H1 (cell line): ENCODE results near the gene LMBR1. TPM values are rescaled to one million over a fixed set of nuclear protein-coding genes. Genes with fewer than 3 reads are reported as not detected.

Experiments used
- CTCF ChIA-PET: fragments of 300-600 bp; sonication (Branson Sonifier 250); formaldehyde crosslinking; loops from one replicate; lab custom pipeline; 2021; ENCODE audit not compliant: partially characterized antibody; lab: Charles Lee
- POLR2A ChIA-PET: fragments of 300-600 bp; sonication (Branson Sonifier 250); formaldehyde crosslinking; loops from one replicate; lab custom pipeline; 2021; ENCODE audit warnings: inconsistent platforms; ENCODE audit not compliant: partially characterized antibody; lab: Charles Lee
- DNase-seq, 2 experiments: peaks; one replicate each; pipeline versions ENCODE4 v3.0.0 to v3.0.0-alpha.2; 2010 to 2022; ENCODE audit warnings: low spot score in 2 of 2, low read depth in 1 of 2, mixed read lengths in 1 of 2
- FAIRE-seq: peaks from 2 replicates; lab custom pipeline; 2011; peaks lifted over from hg19 to GRCh38; lab: Jason Lieb, UNC
- H2AFZ ChIP-seq: 2 replicates; pipeline ENCODE4 v1.8.1; 2012; ENCODE audit warnings: low read length, inconsistent platforms
- H2AK5ac ChIP-seq: 2 replicates; pipeline ENCODE4 v1.6.1; 2013; ENCODE audit warnings: low read depth, low read length
- H2BK120ac ChIP-seq: replicated peaks from 2 replicates; pipeline ENCODE3; 2013; ENCODE audit warnings: low read depth, low read length, inconsistent platforms
- H2BK12ac ChIP-seq: 2 replicates; pipeline ENCODE4 v1.6.1; 2013; ENCODE audit warnings: low read depth, low read length
- H2BK15ac ChIP-seq: 2 replicates; pipeline ENCODE4 v1.6.1; 2013; ENCODE audit warnings: low read length
- H2BK20ac ChIP-seq: 2 replicates; pipeline ENCODE4 v1.6.1; 2013; ENCODE audit warnings: low read length
- H2BK5ac ChIP-seq: 2 replicates; pipeline ENCODE4 v1.6.1; 2013; ENCODE audit warnings: low read depth, low read length
- H3K14ac ChIP-seq: 2 replicates; pipeline ENCODE4 v1.6.1; 2013; ENCODE audit warnings: inconsistent platforms; ENCODE audit not compliant: insufficient read length
- H3K18ac ChIP-seq: 2 replicates; pipeline ENCODE4 v1.6.1; 2013; ENCODE audit warnings: low read length; ENCODE audit errors: extremely low read depth
- H3K23ac ChIP-seq: 2 replicates; pipeline ENCODE4 v1.6.1; 2013; ENCODE audit warnings: inconsistent platforms; ENCODE audit not compliant: insufficient read length
- H3K23me2 ChIP-seq: 2 replicates; pipeline ENCODE4 v1.6.1; 2013; ENCODE audit warnings: low read depth, low read length
- H3K27ac ChIP-seq: 2 replicates; pipeline ENCODE4 v1.6.1; 2011; ENCODE audit warnings: low read depth, low read length, inconsistent platforms
- H3K27me3 ChIP-seq, 4 experiments: replicated peaks in 1 of 4; 1 replicate in 1 of 4; 2 replicates in 3 of 4; pipeline versions ENCODE4 v1.6.1 to v1.8.1; 2011 to 2013; ENCODE audit warnings: low read length in 3 of 4, mild to moderate bottlenecking in 3 of 4, inconsistent platforms in 2 of 4, mixed read lengths in 2 of 4, moderate library complexity in 1 of 4; ENCODE audit not compliant: control insufficient read depth in 3 of 4, insufficient read depth in 3 of 4; ENCODE audit errors: extremely low read depth in 1 of 4
- H3K36me3 ChIP-seq, 4 experiments: 2 replicates each; pipeline versions ENCODE4 v1.6.1 to v1.8.1; 2011 to 2013; ENCODE audit warnings: mild to moderate bottlenecking in 4 of 4, low read length in 3 of 4, moderate library complexity in 2 of 4, control low read depth in 1 of 4, inconsistent platforms in 1 of 4; ENCODE audit not compliant: insufficient read depth in 4 of 4, control insufficient read depth in 2 of 4
- H3K4ac ChIP-seq: replicated peaks from 2 replicates; pipeline ENCODE3; 2013; ENCODE audit warnings: low read length, low read depth, mixed read lengths, inconsistent platforms; ENCODE audit not compliant: insufficient read length
- H3K4me1 ChIP-seq, 4 experiments: replicated peaks in 1 of 4; 1 replicate in 1 of 4; 2 replicates in 3 of 4; pipeline versions ENCODE4 v1.6.1 to v1.8.1; 2011 to 2013; ENCODE audit warnings: low read length in 3 of 4, inconsistent platforms in 2 of 4, mixed read lengths in 1 of 4; ENCODE audit not compliant: insufficient read depth in 4 of 4, control insufficient read depth in 3 of 4
- H3K4me2 ChIP-seq, 2 experiments: 2 replicates each; pipeline versions ENCODE4 v1.6.1 to v1.8.1; 2011 to 2013; ENCODE audit warnings: low read depth in 2 of 2, low read length in 2 of 2, control low read depth in 1 of 2, inconsistent platforms in 1 of 2, mild to moderate bottlenecking in 1 of 2; ENCODE audit not compliant: insufficient read depth in 1 of 2
- H3K4me3 ChIP-seq, 4 experiments: fragments of 200-600, 300-600 bp in 1 of 4; sonication (generic), shearing (Covaris generic), sonication (Bioruptor Twin) in 1 of 4; 2 replicates each; pipeline versions ENCODE4 v1.5.1 to v1.8.1; 2011 to 2016; ENCODE audit warnings: low read length in 4 of 4, low read depth in 3 of 4, control low read depth in 2 of 4, inconsistent platforms in 2 of 4, mild to moderate bottlenecking in 2 of 4, mixed read lengths in 1 of 4, moderate library complexity in 1 of 4; ENCODE audit not compliant: insufficient read depth in 2 of 4; ENCODE audit errors: extremely low read depth in 1 of 4
- H3K56ac ChIP-seq: replicated peaks from 2 replicates; pipeline ENCODE3; 2013; ENCODE audit warnings: low read depth, mild to moderate bottlenecking, mixed read lengths, low read length, inconsistent platforms; ENCODE audit not compliant: insufficient read length
- H3K79me1 ChIP-seq: 2 replicates; pipeline ENCODE4 v1.6.1; 2013; ENCODE audit warnings: low read depth, low read length, control low read depth
- H3K79me2 ChIP-seq, 2 experiments: 2 replicates each; pipeline versions ENCODE4 v1.6.1 to v1.8.1; 2012 to 2013; ENCODE audit warnings: low read length in 2 of 2, mild to moderate bottlenecking in 2 of 2, inconsistent platforms in 1 of 2; ENCODE audit not compliant: insufficient read depth in 2 of 2, control insufficient read depth in 1 of 2
- H3K9ac ChIP-seq, 4 experiments: replicated peaks in 1 of 4; 1 replicate in 1 of 4; 2 replicates in 3 of 4; pipeline versions ENCODE4 v1.6.1 to v1.8.1; 2011 to 2013; ENCODE audit warnings: low read depth in 3 of 4, low read length in 3 of 4, control low read depth in 2 of 4, mild to moderate bottlenecking in 2 of 4, moderate library complexity in 2 of 4, inconsistent platforms in 1 of 4; ENCODE audit errors: extremely low read depth in 1 of 4
- H3K9me3 ChIP-seq, 2 experiments: 2 replicates each; pipeline versions ENCODE4 v1.6.1 to v1.8.1; 2012 to 2013; ENCODE audit warnings: mild to moderate bottlenecking in 2 of 2, moderate library complexity in 2 of 2, control low read depth in 1 of 2, inconsistent platforms in 1 of 2, low read depth in 1 of 2, low read length in 1 of 2, mixed read lengths in 1 of 2; ENCODE audit not compliant: insufficient read depth in 2 of 2
- H4K20me1 ChIP-seq, 2 experiments: replicated peaks in 1 of 2; 2 replicates each; pipeline versions ENCODE3 to v1.8.1; 2011 to 2013; ENCODE audit warnings: inconsistent platforms in 2 of 2, low read length in 2 of 2, mild to moderate bottlenecking in 1 of 2; ENCODE audit not compliant: insufficient read depth in 2 of 2, control insufficient read depth in 1 of 2
- H4K5ac ChIP-seq: 2 replicates; pipeline ENCODE4 v1.6.1; 2013; ENCODE audit warnings: low read length, low read depth, mixed read lengths, inconsistent platforms; ENCODE audit not compliant: insufficient read length
- H4K8ac ChIP-seq: 2 replicates; pipeline ENCODE4 v1.8.0; 2013; ENCODE audit warnings: mild to moderate bottlenecking, moderate library complexity, low read length, inconsistent platforms; ENCODE audit not compliant: insufficient read depth; ENCODE audit errors: extremely low read depth
- H4K91ac ChIP-seq: replicated peaks from 2 replicates; pipeline ENCODE3; 2013; ENCODE audit warnings: low read length, mixed read lengths, inconsistent platforms; ENCODE audit not compliant: insufficient read length
- CBX8 ChIP-seq: fragments of 300-800, 300-1000 bp; sonication (generic); IDR thresholded peaks from 2 replicates; pipeline ENCODE4 v1.7.1; 2016; ENCODE audit warnings: low read depth, low read length, borderline replicate concordance
- SUZ12 ChIP-seq: fragments of 200-600 bp; sonication (generic); IDR thresholded peaks from 2 replicates; pipeline ENCODE4 v1.6.1; 2012; ENCODE audit warnings: mild to moderate bottlenecking, inconsistent platforms, low read length, moderate library complexity, mixed read lengths
- TCF12 ChIP-seq: IDR thresholded peaks from 2 replicates; pipeline ENCODE4 v1.6.1; 2011; ENCODE audit warnings: low read depth, mild to moderate bottlenecking, low read length
- WGBS, 2 experiments: shearing (Covaris generic) in 1 of 2; methylation state at CpG; one replicate each; pipeline versions ENCODE4 v1.1.6 to v1.1.7; 2013 to 2015; ENCODE audit warnings: low lambda C conversion rate in 2 of 2, mixed read lengths in 2 of 2, inconsistent platforms in 1 of 2, low coverage in 1 of 2, missing lambda C conversion rate in 1 of 2; ENCODE audit not compliant: insufficient replicate concordance in 2 of 2, insufficient coverage in 1 of 2, insufficient read length in 1 of 2; ENCODE audit errors: extremely low coverage in 1 of 2, missing lambda C conversion rate in 1 of 2; 5-methylcytosine and 5-hydroxymethylcytosine counted together
- polyA plus RNA-seq, 7 experiments: library from polyadenylated mRNA; depleted of rRNA in 3 of 7; stranded (reverse) in 5 of 7; unstranded in 2 of 7; fragments of >200 nt in 5 of 7; fragments of 200-250 nt in 2 of 7; gene quantifications; 1 replicate in 5 of 7; 2 replicates in 1 of 7; 4 replicates in 1 of 7; pipeline versions ENCODE4 v1.2.1 to v1.2.3, GENCODE V29; 2011 to 2013; ENCODE audit warnings: missing spikeins in 2 of 7, mixed read lengths in 2 of 7
- total RNA-seq: library from RNA; stranded (reverse); fragmentation: NEBNext Ultra II Directional; extraction: Animal tissue kit (Norgen Biotek cat#: 25700); gene quantifications from 2 replicates; pipeline ENCODE4 v1.2.1, GENCODE V29; 2021

The LMBR1 gene
- total and polyA plus RNA-seq, 2 of the 8 experiments (the other 6 are each of a cell fraction or from before 2014, with no cell fraction given) = 15.1 to 70.4 TPM

- DNase-seq (no peak), FAIRE-seq (no peak)
- Histone ChIP-seq H3K9me3 (no peaks in the 10 kb centered on the region), H3K4me2 (no peak overlapping the region), H3K18ac (no peak overlapping the region), H3K27ac (no peak overlapping the region), H4K8ac (no peak overlapping the region), H2BK12ac (no peak overlapping the region), H3K9ac (no peak overlapping the region), H2BK15ac (no peak overlapping the region), H3K4ac (no peak overlapping the region), H3K4me3 (no peak overlapping the region), H3K79me2 (no peaks in the 10 kb centered on the region), H3K23me2 (no peaks in the 10 kb centered on the region), H2BK5ac (no peak overlapping the region), H3K79me1 (no peaks in the 10 kb centered on the region), H3K4me1 (no peaks in the 10 kb centered on the region), H4K5ac (no peak overlapping the region), H4K91ac (no peak overlapping the region), H3K36me3 (no peaks in the 10 kb centered on the region), H2BK120ac (no peak overlapping the region), H4K20me1 (no peaks in the 10 kb centered on the region), H3K56ac (no peak overlapping the region), H3K23ac (no peak overlapping the region), H2AK5ac (no peak overlapping the region), H2BK20ac (no peak overlapping the region), H3K14ac (no peak overlapping the region), H2AFZ (no peak overlapping the region), H3K27me3 (no peaks in the 10 kb centered on the region; a peak in 1 of 7 replicates)
- 85% methylated on average over 10 of the region's 10 CpGs; no CpG with 5 or more reads in 1 of the 2 experiments for WGBS, 2 experiments
- ChIA-PET POLR2A (interaction anchor here (1.0 to 2.4 kb wide), 2 partner anchors 10 to 13 kb away, joined by 3 to 8 read pairs; partner anchors contain the start of gene LMBR1), CTCF (interaction anchor here (0.7 kb wide), 1 partner anchor 151 kb away, joined by 3 read pairs; no protein-coding TSS in a partner anchor)
- TF ChIP-seq CBX8 = no peak
- TF ChIP-seq TCF12 = no peak
- TF ChIP-seq SUZ12 = no peak
These were observed 10.4 kb upstream of the LMBR1 start for GRCh38 chr7:156903232-156903909.
